Smooth muscle cell (in vitro differentiated cells): ENCODE results near the gene PALLD. TPM values are rescaled to one million over a fixed set of nuclear protein-coding genes. Genes with fewer than 3 reads are reported as not detected.
A peak's percentile ranks its signal among the peaks of the same experiment; 100 is the strongest.

ENCODE experiments used
- DNase-seq: peaks from one replicate; lab custom pipeline; 2025; ENCODE audit not compliant: unreplicated experiment; lab: John Stamatoyannopoulos, UW
- H2AFZ ChIP-seq: fragments of 200-600 bp; sonication (generic); 2 replicates; pipeline ENCODE4 v1.6.0; 2016; ENCODE audit warnings: antibody characterized with exemption, low read depth, mild to moderate bottlenecking
- H3F3A ChIP-seq: fragments of 200-600 bp; sonication (generic); 2 replicates; pipeline ENCODE4 v1.6.0; 2017; ENCODE audit warnings: antibody characterized with exemption, low read depth
- H3K27ac ChIP-seq: fragments of 200-600 bp; sonication (generic); 2 replicates; pipeline ENCODE4 v1.5.1; 2016; ENCODE audit warnings: low read depth, mild to moderate bottlenecking
- H3K27me3 ChIP-seq: fragments of 200-600 bp; sonication (generic); 2 replicates; pipeline ENCODE4 v1.6.1; 2016; ENCODE audit warnings: low read depth, mild to moderate bottlenecking
- H3K36me3 ChIP-seq: fragments of 200-600 bp; sonication (generic); 2 replicates; pipeline ENCODE4 v1.5.1; 2016; ENCODE audit warnings: low read depth
- H3K4me1 ChIP-seq: fragments of 200-600 bp; sonication (generic); 2 replicates; pipeline ENCODE4 v1.5.1; 2016; ENCODE audit warnings: low read depth
- H3K4me2 ChIP-seq: fragments of 200-600 bp; sonication (generic); 2 replicates; pipeline ENCODE4 v1.6.0; 2016; ENCODE audit warnings: mild to moderate bottlenecking
- H3K4me3 ChIP-seq: fragments of 200-600 bp; sonication (generic); 2 replicates; pipeline ENCODE4 v1.5.1; 2016; ENCODE audit warnings: mild to moderate bottlenecking
- H3K79me2 ChIP-seq: fragments of 200-600 bp; sonication (generic); 2 replicates; pipeline ENCODE4 v1.6.0; 2016; ENCODE audit warnings: low read depth, mild to moderate bottlenecking
- H3K9ac ChIP-seq: fragments of 200-600 bp; sonication (generic); 2 replicates; pipeline ENCODE4 v1.6.0; 2016; ENCODE audit warnings: low read depth
- H3K9me3 ChIP-seq: fragments of 200-600 bp; sonication (generic); replicated peaks from 2 replicates; pipeline ENCODE4 v1.5.1; 2016; ENCODE audit warnings: low read depth
- H4K20me1 ChIP-seq: fragments of 200-600 bp; sonication (generic); 2 replicates; pipeline ENCODE4 v1.6.0; 2016; ENCODE audit warnings: low read depth
- CTCF ChIP-seq: fragments of 200-600 bp; sonication (generic); IDR thresholded peaks from 2 replicates; pipeline ENCODE4 v1.5.1; 2017; ENCODE audit warnings: borderline replicate concordance, mild to moderate bottlenecking, antibody characterized with exemption; ENCODE audit not compliant: insufficient read depth, poor library complexity, severe bottlenecking
- WGBS: methylation state at CpG from one replicate; pipeline ENCODE4 v1.1.7; 2016; ENCODE audit warnings: low lambda C conversion rate; 5-methylcytosine and 5-hydroxymethylcytosine counted together
- polyA plus RNA-seq: library from polyadenylated mRNA; unstranded; fragments of >200 nt; fragmentation: Nextera tagmentation; extraction: Ambion mirVana; gene quantifications from 2 replicates; pipeline ENCODE4 v1.2.1, GENCODE V29; 2016
- small RNA-seq: library from RNA; depleted of rRNA; stranded (forward); fragments of <200 nt; gene quantifications from one replicate; pipeline ENCODE3, GENCODE V24; 2014
- total RNA-seq: library from RNA; depleted of rRNA; stranded (reverse); fragments of >200 nt; gene quantifications from 2 replicates; pipeline ENCODE4 v1.2.3, GENCODE V29; 2014

The PALLD gene
- total and polyA plus RNA-seq, 2 experiments from 2014 or later = 354 to 415 TPM

GRCh38 chr4:168960716-168961115 lies 463.9 kb downstream of the PALLD start:
- Histone ChIP-seq H3K79me2 (no peaks in the 10 kb centered on the region), H3F3A (no peaks in the 10 kb centered on the region), H3K9me3 (no peaks in the 10 kb centered on the region), H3K4me2 (no peak overlapping the region), H3K27me3 (no peaks in the 10 kb centered on the region), H3K27ac (no peak overlapping the region), H3K4me3 (no peak overlapping the region), H3K36me3 (peaks cover 2% of the 10 kb centered on the region), H3K4me1 (no peaks in the 10 kb centered on the region), H4K20me1 (no peaks in the 10 kb centered on the region), H3K9ac (no peak overlapping the region), H2AFZ (no peak overlapping the region)
- no peak for TF ChIP-seq CTCF
- over 99% methylated on average over 5 of the region's 5 CpGs for WGBS
- no peak for DNase-seq

- Histone ChIP-seq H3K4me1 (no peaks in the 10 kb centered on the region), H3K79me2 (no peaks in the 10 kb centered on the region), H3K4me3 (no peak overlapping the region), H2AFZ (no peak overlapping the region), H3K9ac (no peak overlapping the region), H3K27ac (no peak overlapping the region), H3K27me3 (no peaks in the 10 kb centered on the region), H3F3A (no peaks in the 10 kb centered on the region), H3K36me3 (peaks cover 13% of the 10 kb centered on the region), H3K9me3 (peaks cover 17% of the 10 kb centered on the region), H3K4me2 (no peak overlapping the region), H4K20me1 (no peaks in the 10 kb centered on the region)
- 100% methylated on average over 4 of the region's 4 CpGs for WGBS
- TF ChIP-seq CTCF = no peak
- no peak for DNase-seq
These were observed 475.7 kb downstream of the PALLD start for GRCh38 chr4:168972596-168972995.

Small RNA genes lying within 50 kb of the gene (small RNA-seq; reads per million reads assigned to genes)
- gene RF00432 (not detected), gene RNU6-1336P (not detected), gene RNU6-853P (0.45 reads per million, percentile 15 among the genes with 10 or more reads in this experiment)

Other genes with a start within 250 kb of the PALLD start
- gene DDX60, start 178.3 kb upstream of the PALLD start, total RNA-seq = 6.5 and 6.7 TPM in 2 replicates
- gene DDX60, start 178.3 kb upstream of the PALLD start, polyA plus RNA-seq = 0.24 and 0.87 TPM in 2 replicates
- gene DDX60L, start 16.6 kb upstream of the PALLD start, total RNA-seq = 7.9 and 8.4 TPM in 2 replicates
- 2.2 and 3.4 TPM in 2 replicates for gene DDX60L, start 16.6 kb upstream of the PALLD start, polyA plus RNA-seq